Mesothelial cell of epicardium (in vitro differentiated cells): Measurements from ENCODE around the gene C11orf86. TPM values are rescaled to one million over a fixed set of nuclear protein-coding genes. Genes with fewer than 3 reads are reported as not detected.

Experiments used
- DNase-seq, 2 experiments: peaks; one replicate each; pipeline ENCODE4 v3.0.0; 2021; ENCODE audit warnings: low spot score in 2 of 2; ENCODE audit not compliant: unreplicated experiment in 2 of 2
- H3K27ac Mint-ChIP-seq: 2 replicates; pipeline ENCODE4 v1.8.0; 2021; ENCODE audit warnings: mixed read lengths
- H3K27me3 Mint-ChIP-seq: 2 replicates; pipeline ENCODE4 v1.8.0; 2021; ENCODE audit warnings: low read depth, mixed read lengths
- H3K36me3 Mint-ChIP-seq: 2 replicates; pipeline ENCODE4 v1.8.0; 2021; ENCODE audit warnings: mixed read lengths
- H3K4me1 Mint-ChIP-seq: 2 replicates; pipeline ENCODE4 v1.8.0; 2021; ENCODE audit warnings: mixed read lengths
- H3K4me3 Mint-ChIP-seq: 2 replicates; pipeline ENCODE4 v1.8.0; 2021; ENCODE audit warnings: mild to moderate bottlenecking, moderate library complexity, mixed read lengths
- H3K9me3 Mint-ChIP-seq: 2 replicates; pipeline ENCODE4 v1.8.0; 2021; ENCODE audit warnings: mixed read lengths
- CTCF ChIP-seq: fragments of 200-600 bp; sonication (generic); IDR thresholded peaks from one replicate; pipeline ENCODE4 v1.5.0; 2021; ENCODE audit warnings: antibody characterized with exemption; ENCODE audit not compliant: unreplicated experiment
- total RNA-seq: library from RNA; stranded (reverse); gene quantifications from 3 replicates; pipeline ENCODE4 v1.2.1, GENCODE V29; 2021

Gene C11orf86
- total RNA-seq, 1 donor from 2014 or later: not detected

GRCh38 chr11:66969584-66970225 lies 5.4 kb upstream of the C11orf86 start:
- Mint-ChIP-seq H3K4me1 (no peaks in the 10 kb centered on the region), H3K4me3 (no peak overlapping the region), H3K27me3 (no peaks in the 10 kb centered on the region), H3K36me3 (no peaks in the 10 kb centered on the region), H3K27ac (peak overlapping the region; percentile 40), H3K9me3 (no peaks in the 10 kb centered on the region)
- TF ChIP-seq CTCF: no peak
- DNase-seq: no peak

GRCh38 chr11:66970371-66970806 lies 4.7 kb upstream of the C11orf86 start:
- DNase-seq: no peak
- H3K4me3 Mint-ChIP-seq: no peak overlapping the region
- H3K9me3 Mint-ChIP-seq: no peaks in the 10 kb centered on the region
- H3K27me3 Mint-ChIP-seq: no peaks in the 10 kb centered on the region
- H3K4me1 Mint-ChIP-seq: no peaks in the 10 kb centered on the region
- no peak for TF ChIP-seq CTCF
- H3K36me3 Mint-ChIP-seq: no peaks in the 10 kb centered on the region
- no peak overlapping the region for H3K27ac Mint-ChIP-seq

DNA sequence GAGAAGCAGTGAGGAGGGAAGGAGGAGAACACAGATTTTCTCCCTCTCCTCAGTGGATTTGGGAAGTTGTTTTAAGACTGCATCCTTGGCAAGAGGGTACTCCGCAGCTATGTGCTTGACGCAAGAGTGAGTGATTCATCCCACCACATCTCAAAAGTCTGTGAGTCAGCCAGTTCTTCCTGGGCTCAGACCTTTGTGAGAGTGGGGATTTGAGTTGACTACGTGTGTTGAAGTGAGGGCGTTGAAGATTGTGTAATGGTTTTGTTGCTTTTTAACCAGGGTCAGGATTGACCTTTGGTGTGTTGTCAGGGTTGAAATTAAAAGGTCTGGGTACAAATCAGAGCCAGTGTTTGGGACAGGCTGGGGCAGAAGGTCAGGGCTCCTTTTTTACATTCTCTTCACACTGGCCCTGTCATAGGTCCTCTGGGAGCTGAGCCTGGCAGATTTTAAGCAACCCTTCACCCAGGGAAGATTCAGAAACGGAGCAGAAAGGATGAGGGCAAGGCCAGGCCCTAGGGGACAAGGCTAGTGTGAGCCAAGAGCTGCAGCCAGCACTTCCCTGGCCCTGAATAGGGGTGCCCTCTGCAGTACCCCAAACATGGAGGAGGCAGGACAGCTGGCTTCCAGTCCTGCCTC lies 4.2 kb upstream of the C11orf86 start:
- TF ChIP-seq CTCF: no peak
- Mint-ChIP-seq H3K9me3 (no peaks in the 10 kb centered on the region), H3K4me3 (no peak overlapping the region), H3K36me3 (no peaks in the 10 kb centered on the region), H3K27me3 (no peaks in the 10 kb centered on the region), H3K27ac (no peak overlapping the region), H3K4me1 (no peaks in the 10 kb centered on the region)
- no peak for DNase-seq

DNA sequence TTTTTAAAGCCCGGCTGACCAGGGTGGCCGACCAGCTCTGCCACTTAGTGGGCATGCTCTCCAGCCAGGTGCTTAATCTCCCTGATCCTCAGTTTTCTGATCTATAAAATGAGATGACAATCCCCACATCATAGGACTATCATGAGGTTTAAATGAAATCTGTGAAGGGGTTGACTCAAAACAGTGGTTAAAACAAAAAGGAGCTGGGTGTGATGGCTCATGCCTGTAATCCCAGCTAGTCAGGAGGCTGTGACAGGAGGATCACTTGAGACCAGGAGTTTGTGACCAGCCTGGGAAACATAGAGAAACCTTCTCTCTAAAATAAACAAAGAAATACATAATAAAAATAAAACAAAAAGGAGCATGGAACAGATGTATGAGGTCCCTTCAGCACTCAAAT lies 3.6 kb upstream of the C11orf86 start:
- Mint-ChIP-seq H3K4me3 (no peak overlapping the region), H3K27me3 (no peaks in the 10 kb centered on the region), H3K36me3 (no peaks in the 10 kb centered on the region), H3K27ac (no peak overlapping the region), H3K4me1 (no peaks in the 10 kb centered on the region), H3K9me3 (no peaks in the 10 kb centered on the region)
- no peak for TF ChIP-seq CTCF
- DNase-seq: no peak

DNA sequence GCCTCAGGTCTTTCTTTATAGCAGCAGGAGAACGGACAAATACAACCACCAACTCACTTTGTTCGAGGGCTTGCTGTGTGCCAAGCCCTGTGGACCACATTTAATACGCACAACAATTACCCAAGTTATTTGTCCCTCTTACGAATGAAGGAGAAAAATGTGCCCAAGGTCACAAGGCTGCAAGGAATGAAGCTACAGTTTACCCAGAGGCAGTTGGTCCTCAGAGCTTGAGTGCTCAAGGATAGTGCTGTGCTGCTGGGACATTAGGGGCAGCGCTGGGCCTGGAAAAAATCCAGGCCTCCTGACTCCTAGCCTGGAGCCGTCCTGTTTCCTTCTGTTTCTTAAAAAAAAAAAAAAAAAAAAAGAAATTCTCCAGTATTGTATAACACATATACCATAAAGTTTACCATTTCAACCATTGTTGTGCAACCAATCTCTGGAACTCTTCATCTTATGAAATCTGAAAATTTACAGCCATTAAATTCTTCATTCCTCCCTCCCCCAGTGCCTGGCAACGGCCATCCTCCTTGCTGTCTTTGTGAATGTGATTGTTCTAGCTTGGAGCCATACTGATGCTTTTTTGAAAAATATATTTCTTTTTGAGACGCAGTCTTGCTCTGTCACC lies 1.0 kb upstream of the C11orf86 start:
- peak overlapping the region; percentile 19 for H3K27ac Mint-ChIP-seq
- H3K36me3 Mint-ChIP-seq: no peaks in the 10 kb centered on the region
- no peaks in the 10 kb centered on the region for H3K4me1 Mint-ChIP-seq
- TF ChIP-seq CTCF: no peak
- H3K9me3 Mint-ChIP-seq: no peaks in the 10 kb centered on the region
- no peak overlapping the region for H3K4me3 Mint-ChIP-seq
- no peaks in the 10 kb centered on the region for H3K27me3 Mint-ChIP-seq
- DNase-seq: no peak
